ENCODE data around the gene NEMP1.

The NEMP1 gene

DNA sequence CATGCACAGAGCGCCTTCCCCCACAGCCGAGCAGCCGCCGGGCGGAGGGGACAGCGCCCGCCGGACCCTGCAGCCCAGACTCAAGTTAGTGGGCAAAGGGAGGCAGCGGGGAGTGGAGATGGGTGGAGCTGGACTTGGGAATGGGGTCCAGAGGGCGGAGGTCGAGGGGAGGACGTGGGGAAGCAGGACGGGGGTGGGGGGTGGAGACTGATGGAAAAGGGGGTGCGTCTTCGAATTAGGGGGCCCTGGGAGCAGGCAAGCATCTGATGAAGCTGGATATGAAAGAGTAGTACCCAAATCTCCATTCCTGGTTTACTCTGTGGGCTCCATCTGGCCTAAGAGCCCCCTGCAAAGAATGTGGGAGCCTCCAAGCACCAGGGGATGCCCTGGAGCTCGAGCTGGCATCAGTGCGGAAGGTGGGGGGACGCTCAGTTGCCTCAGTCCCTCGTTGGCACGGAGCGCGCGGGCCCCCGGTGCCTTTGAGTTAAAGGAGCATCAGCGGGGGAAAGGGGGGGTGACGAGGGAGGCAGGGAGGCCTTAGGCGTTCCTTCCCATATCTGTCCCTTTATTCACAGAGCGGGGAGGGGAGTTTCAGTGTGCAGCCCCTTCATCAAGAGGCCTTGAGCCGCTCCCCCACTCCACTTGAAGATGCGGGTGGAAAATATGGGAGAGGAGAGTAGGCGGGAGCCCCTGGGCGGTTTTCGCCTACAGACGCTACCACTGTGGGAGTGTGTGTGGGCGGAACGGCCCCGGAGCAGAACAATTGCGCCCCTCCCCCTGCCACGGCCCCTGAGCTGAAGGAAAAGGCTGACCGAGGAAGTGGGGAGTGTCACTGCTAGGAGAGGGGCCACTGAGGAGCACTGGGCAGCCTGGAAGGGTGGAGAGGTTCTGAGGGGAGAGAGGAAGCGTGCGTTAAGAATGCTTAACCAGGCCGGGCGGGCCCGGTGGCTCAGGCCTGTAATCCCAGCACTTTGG, 11.0 kb upstream of the NEMP1 start:
- H3K9me3 ChIP-seq (ENCODE audit: control insufficient read depth, insufficient read depth, low read length), result no peaks in the 10 kb centered on the region
- no peak for DNase-seq (ENCODE audit: low read depth, low spot score)
- H3K36me3 ChIP-seq (ENCODE audit: control insufficient read depth, insufficient read depth, low read length), result peaks cover 7% of the 10 kb centered on the region; the same call in 1 of the 2 replicates
- H3K27ac ChIP-seq (ENCODE audit: low read length), result no peak overlapping the region
- H3K4me1 ChIP-seq (ENCODE audit: control insufficient read depth, insufficient read depth, low read length), result peaks cover 9% of the 10 kb centered on the region
- H3K4me3 ChIP-seq (ENCODE audit: low read length), result peak overlapping the region; percentile 89
- H3K27me3 ChIP-seq (ENCODE audit: control insufficient read depth, insufficient read depth, low read length), result no peaks in the 10 kb centered on the region
- no CpG with 5 or more reads among the region's 45 CpGs for WGBS (ENCODE audit: insufficient coverage, insufficient read length)

DNA sequence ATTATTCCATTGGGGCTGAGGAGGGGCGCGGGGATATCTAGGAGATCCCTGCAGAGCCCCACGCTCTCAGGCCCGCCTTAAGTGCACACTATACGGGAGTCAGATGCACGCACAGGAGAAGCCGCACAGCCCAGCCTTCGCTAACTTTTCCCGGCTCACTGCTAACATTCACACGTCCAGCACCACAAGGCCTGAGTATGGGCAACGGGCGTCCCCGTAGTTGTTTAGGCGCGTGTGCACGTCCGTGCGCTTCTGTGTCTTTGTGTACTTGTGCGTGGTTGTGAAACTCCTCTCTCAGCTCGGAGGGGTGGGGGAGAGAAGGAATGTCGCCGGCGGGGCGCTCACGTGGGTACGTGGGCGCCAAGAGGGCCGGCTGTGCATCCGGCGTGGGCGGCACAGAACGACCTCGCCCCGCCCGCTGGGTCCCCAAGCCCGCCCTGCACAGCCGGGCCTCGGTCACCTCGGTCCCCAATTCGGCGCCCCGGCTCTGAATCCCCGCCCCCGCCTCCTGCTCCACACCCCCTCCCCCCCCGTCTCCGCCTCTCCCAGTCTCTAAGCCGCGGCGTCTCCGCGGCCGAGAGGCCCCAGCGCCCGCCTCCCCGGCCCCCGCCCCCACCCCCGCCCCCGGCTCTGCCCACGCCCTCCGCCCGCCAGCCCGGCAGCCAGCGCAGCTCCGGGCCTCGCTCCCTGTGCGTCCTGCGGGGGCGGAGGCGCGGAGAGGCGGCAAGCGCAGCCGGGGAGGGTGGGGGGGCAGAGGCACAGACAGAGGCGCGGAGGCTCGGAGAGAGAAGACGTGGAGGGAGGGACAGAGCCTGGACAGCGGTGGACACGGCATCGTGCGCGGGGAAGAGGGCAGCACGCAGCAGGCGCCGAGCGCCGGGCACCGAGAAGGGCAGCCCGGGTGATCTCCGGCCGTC, 10.0 kb upstream of the NEMP1 start, which contains the start of gene NAB2:
Gene NAB2 (plus strand): TSS at position 761 of the 917 bp plus-strand sequence. CDS start 158 bp downstream, outside the sequence.
- Histone ChIP-seq H3K36me3 (ENCODE audit: control insufficient read depth, insufficient read depth, low read length) (peaks cover 4% of the 10 kb centered on the region; the same call in 1 of the 2 replicates), H3K27ac (ENCODE audit: low read length) (no peak within 1 kb of the TSS), H3K27me3 (ENCODE audit: control insufficient read depth, insufficient read depth, low read length) (no peaks in the 10 kb centered on the region), H3K9me3 (ENCODE audit: control insufficient read depth, insufficient read depth, low read length) (no peaks in the 10 kb centered on the region), H3K4me1 (ENCODE audit: control insufficient read depth, insufficient read depth, low read length) (peaks cover 5% of the 10 kb centered on the region), H3K4me3 (ENCODE audit: low read length) (peak within 1 kb of the TSS; percentile 89)
- WGBS (ENCODE audit: insufficient coverage, insufficient read length), result no CpG with 5 or more reads among the region's 91 CpGs
- no peak for DNase-seq (ENCODE audit: low read depth, low spot score)

DNA sequence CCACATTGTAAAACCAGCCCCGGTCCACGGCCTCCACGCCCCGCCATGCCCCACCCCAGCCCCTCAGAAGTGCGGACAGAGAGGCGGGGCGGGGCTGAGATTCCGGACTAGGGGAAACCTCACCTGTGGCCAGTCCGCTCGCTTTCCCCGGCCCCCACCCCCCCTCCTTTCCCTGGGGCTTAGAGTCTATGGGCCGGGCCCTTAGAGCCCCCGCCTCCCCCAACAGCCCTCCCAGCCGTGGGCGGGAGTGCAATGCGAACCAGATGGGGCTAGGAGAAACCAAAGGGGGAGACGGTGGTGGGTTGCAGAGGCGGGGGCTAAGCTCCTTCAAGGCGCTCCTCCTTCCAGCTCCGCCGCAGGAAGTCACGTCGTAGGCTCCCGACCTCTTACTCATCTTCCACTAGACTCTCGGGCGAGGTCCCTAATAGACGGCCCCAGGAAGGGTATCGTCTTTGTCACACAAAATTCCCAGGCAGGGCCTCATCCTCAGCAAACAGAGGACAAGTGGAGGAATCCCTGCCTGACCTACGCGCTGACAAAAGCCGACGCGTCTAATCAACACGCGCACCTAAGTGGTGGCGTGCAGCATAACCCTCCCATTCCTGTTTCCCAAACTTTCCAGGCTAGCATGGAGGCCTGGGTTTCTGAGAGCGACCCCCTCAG, 9.2 kb upstream of the NEMP1 start:
- Histone ChIP-seq H3K9me3 (ENCODE audit: control insufficient read depth, insufficient read depth, low read length) (no peaks in the 10 kb centered on the region), H3K4me3 (ENCODE audit: low read length) (peak overlapping the region; percentile 38; the same call in 1 of the 2 replicates), H3K36me3 (ENCODE audit: control insufficient read depth, insufficient read depth, low read length) (peaks cover 4% of the 10 kb centered on the region; the same call in 1 of the 2 replicates), H3K4me1 (ENCODE audit: control insufficient read depth, insufficient read depth, low read length) (peaks cover 3% of the 10 kb centered on the region), H3K27ac (ENCODE audit: low read length) (no peak overlapping the region), H3K27me3 (ENCODE audit: control insufficient read depth, insufficient read depth, low read length) (no peaks in the 10 kb centered on the region)
- DNase-seq (ENCODE audit: low read depth, low spot score), result no peak
- no CpG with 5 or more reads among the region's 37 CpGs for WGBS (ENCODE audit: insufficient coverage, insufficient read length)

DNA sequence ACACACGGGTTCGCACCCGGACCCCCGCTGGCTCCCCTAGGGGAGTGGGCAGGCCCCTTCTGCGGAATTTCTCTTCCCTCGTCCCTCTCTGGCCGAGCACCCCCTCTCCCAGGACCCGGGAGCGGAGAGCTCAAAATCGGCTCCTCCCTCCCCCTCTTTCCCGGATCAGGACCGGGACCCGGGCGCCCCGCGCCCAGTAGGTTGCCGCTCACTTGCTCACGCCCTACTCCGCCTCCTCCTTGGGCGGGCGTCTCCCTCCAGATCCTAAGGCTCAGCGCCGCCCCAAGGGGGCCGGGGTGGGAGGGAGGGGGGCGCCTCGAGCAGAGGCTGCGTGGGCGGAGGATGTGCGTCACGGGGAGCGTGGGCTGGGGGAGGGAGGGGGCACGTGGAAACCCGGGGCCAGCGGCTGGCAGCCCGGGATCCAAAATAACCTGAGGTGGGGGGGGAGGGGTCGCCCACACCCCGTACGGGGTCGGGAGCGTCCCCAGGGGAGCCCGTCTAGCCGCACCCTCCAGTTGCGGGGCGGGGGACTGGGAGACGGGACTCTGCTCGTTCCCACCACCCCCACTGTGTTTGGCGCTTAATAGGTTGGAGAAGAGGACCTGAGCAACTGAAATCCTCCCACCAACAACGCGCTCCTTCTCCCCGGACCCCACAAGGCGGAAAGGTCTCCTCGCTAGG, 8.6 kb upstream of the NEMP1 start:
- no peak for DNase-seq (ENCODE audit: low read depth, low spot score)
- Histone ChIP-seq H3K27ac (ENCODE audit: low read length) (no peak overlapping the region), H3K36me3 (ENCODE audit: control insufficient read depth, insufficient read depth, low read length) (no peaks in the 10 kb centered on the region), H3K4me1 (ENCODE audit: control insufficient read depth, insufficient read depth, low read length) (peaks cover 3% of the 10 kb centered on the region), H3K4me3 (ENCODE audit: low read length) (peak overlapping the region; percentile 38; the same call in 1 of the 2 replicates), H3K9me3 (ENCODE audit: control insufficient read depth, insufficient read depth, low read length) (no peaks in the 10 kb centered on the region), H3K27me3 (ENCODE audit: control insufficient read depth, insufficient read depth, low read length) (no peaks in the 10 kb centered on the region)
- no CpG with 5 or more reads among the region's 52 CpGs for WGBS (ENCODE audit: insufficient coverage, insufficient read length)

DNA sequence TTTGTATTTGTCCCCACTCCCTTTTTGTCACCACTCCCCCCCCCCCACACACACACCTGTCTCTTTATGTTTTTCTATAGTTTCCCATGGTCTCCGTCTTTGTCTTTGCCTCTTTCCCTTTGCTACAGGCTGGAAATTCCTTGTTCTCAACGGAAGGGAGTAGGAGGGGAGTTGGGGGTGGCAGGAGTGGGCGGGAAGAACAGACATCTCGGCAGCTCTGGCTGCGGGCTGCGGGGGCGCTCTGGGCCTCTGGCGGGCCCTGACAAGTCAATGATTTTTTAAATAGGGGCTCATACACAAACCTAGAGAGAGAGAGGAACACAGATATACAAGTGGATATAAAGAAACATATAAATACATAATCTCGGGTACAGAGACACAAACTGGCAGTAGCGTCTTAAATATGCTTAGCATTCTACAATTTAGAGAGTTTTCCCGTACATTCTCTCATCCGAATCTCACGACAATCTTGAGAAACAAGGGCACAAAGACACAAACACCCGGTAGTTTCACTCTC, 8.0 kb upstream of the NEMP1 start:
- Histone ChIP-seq H3K27me3 (ENCODE audit: control insufficient read depth, insufficient read depth, low read length) (no peaks in the 10 kb centered on the region), H3K4me1 (ENCODE audit: control insufficient read depth, insufficient read depth, low read length) (peaks cover 3% of the 10 kb centered on the region), H3K36me3 (ENCODE audit: control insufficient read depth, insufficient read depth, low read length) (no peaks in the 10 kb centered on the region), H3K9me3 (ENCODE audit: control insufficient read depth, insufficient read depth, low read length) (no peaks in the 10 kb centered on the region), H3K4me3 (ENCODE audit: low read length) (peak overlapping the region; percentile 38; the same call in 1 of the 2 replicates), H3K27ac (ENCODE audit: low read length) (no peak overlapping the region)
- WGBS (ENCODE audit: insufficient coverage, insufficient read length), result no CpG with 5 or more reads among the region's 14 CpGs
- no peak for DNase-seq (ENCODE audit: low read depth, low spot score)

DNA sequence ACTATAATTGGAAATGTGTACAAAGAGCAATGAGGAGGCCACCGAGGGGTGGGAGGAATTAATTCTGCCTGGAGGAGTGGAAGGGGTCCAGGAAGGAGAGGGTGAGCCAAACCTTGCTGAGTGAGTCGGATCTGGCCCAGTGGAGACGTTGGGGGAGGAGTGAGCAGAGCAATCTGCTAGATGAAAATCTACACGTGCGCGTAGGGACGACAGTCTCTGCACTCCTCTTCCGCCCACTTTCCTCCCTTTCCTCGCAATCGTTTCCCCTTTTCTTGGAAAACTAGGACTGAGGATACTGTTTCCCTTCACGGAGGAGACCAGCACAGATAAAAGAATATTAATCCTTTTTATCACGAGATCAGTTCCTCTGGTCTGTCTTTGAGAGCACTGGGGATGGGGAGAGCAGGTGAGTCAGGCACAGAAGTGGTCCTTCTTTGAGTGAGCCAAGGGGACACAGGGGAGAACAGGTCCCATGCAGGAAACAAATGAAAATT, 7.5 kb upstream of the NEMP1 start:
- Histone ChIP-seq H3K4me3 (ENCODE audit: low read length) (peak overlapping the region; percentile 38; the same call in 1 of the 2 replicates), H3K4me1 (ENCODE audit: control insufficient read depth, insufficient read depth, low read length) (peaks cover 3% of the 10 kb centered on the region), H3K27ac (ENCODE audit: low read length) (no peak overlapping the region), H3K9me3 (ENCODE audit: control insufficient read depth, insufficient read depth, low read length) (no peaks in the 10 kb centered on the region), H3K36me3 (ENCODE audit: control insufficient read depth, insufficient read depth, low read length) (no peaks in the 10 kb centered on the region), H3K27me3 (ENCODE audit: control insufficient read depth, insufficient read depth, low read length) (no peaks in the 10 kb centered on the region)
- no peak for DNase-seq (ENCODE audit: low read depth, low spot score)
- WGBS (ENCODE audit: insufficient coverage, insufficient read length), result no CpG with 5 or more reads among the region's 12 CpGs

DNA sequence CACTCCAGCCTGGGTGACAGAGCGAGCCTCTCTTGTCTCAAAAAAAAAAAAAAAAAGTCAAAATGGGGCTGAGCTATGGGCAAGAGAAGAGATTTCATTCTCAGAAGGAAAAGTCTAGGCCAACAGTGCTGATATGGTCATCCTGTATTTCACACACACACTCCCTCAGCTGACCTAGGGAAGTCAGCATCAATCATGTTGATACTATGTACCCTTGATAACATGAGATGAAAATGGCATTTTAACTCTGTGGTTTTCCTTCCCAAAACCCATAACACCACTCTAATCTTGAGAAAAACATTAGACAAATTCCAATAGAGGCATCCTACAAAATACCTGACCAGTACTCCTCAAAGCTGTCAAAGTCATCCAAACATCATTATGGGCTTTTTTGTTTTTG, 2.3 kb upstream of the NEMP1 start:
- H3K36me3 ChIP-seq (ENCODE audit: control insufficient read depth, insufficient read depth, low read length), result no peaks in the 10 kb centered on the region; the same call in 1 of the 2 replicates
- H3K27ac ChIP-seq (ENCODE audit: low read length), result no peak overlapping the region
- DNase-seq (ENCODE audit: low read depth, low spot score), result no peak
- H3K4me1 ChIP-seq (ENCODE audit: control insufficient read depth, insufficient read depth, low read length), result peaks cover under 1% of the 10 kb centered on the region; the same call in 1 of the 2 replicates
- no CpG with 5 or more reads among the region's 1 CpG for WGBS (ENCODE audit: insufficient coverage, insufficient read length)
- H3K4me3 ChIP-seq (ENCODE audit: low read length), result no peak overlapping the region
- no peaks in the 10 kb centered on the region for H3K9me3 ChIP-seq (ENCODE audit: control insufficient read depth, insufficient read depth, low read length)
- H3K27me3 ChIP-seq (ENCODE audit: control insufficient read depth, insufficient read depth, low read length), result no peaks in the 10 kb centered on the region

DNA sequence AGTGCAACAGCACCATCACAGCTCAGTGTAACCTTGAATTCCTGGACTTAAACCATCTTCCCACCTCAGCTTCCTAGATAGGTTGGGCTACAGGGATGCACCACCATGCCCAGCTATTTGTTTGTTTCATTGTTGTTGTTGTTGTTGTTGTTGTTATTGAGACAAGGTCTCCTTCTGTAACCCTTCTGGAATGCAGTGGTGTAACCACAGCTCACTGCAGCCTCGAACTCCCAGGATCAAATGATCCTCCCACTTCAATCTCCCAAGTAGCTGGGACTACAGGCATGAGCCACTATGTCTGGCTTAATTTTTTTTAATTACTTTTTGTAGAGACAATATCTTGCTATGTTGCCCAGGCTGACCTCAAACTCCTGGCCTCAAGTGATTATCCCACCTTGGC, 1.2 kb upstream of the NEMP1 start:
- Histone ChIP-seq H3K27ac (ENCODE audit: low read length) (no peak overlapping the region), H3K27me3 (ENCODE audit: control insufficient read depth, insufficient read depth, low read length) (no peaks in the 10 kb centered on the region), H3K4me3 (ENCODE audit: low read length) (no peak overlapping the region), H3K36me3 (ENCODE audit: control insufficient read depth, insufficient read depth, low read length) (no peaks in the 10 kb centered on the region; the same call in 1 of the 2 replicates), H3K4me1 (ENCODE audit: control insufficient read depth, insufficient read depth, low read length) (no peaks in the 10 kb centered on the region), H3K9me3 (ENCODE audit: control insufficient read depth, insufficient read depth, low read length) (no peaks in the 10 kb centered on the region)
- WGBS (ENCODE audit: insufficient coverage, insufficient read length), result no CpG with 5 or more reads among the region's 1 CpG
- no peak for DNase-seq (ENCODE audit: low read depth, low spot score)
